ENCODE results near the gene ATP1A2. TPM values are rescaled to one million over a fixed set of nuclear protein-coding genes. Genes with fewer than 3 reads are reported as not detected.

Gene ATP1A2
- total RNA-seq, 1 experiment from 2014 or later, result 23.2 TPM

- CTCF ChIA-PET, result interaction anchor here (1.4 to 1.5 kb wide), 3 partner anchors 49 to 117 kb away, joined by 4 to 6 read pairs (median 5); no protein-coding TSS in a partner anchor
- no peak overlapping the region for H3K27ac Mint-ChIP-seq
- TF ChIP-seq SMAD3 (CRISPR knock-in tag; IDR thresholded peaks at IDR 0.05; ENCODE audit: borderline replicate concordance) (no peak), HMGXB4 (CRISPR knock-in tag; IDR thresholded peaks at IDR 0.05) (no peak), NFATC4 (CRISPR knock-in tag; IDR thresholded peaks at IDR 0.05) (no peak), ZNF263 (CRISPR knock-in tag; IDR thresholded peaks at IDR 0.05; ENCODE audit: low read depth) (0 out of 2 replicates have a peak, but pooled peaks have one; percentile 9), TCF7 (CRISPR knock-in tag; IDR thresholded peaks at IDR 0.05; ENCODE audit: low read depth) (no peak), ATF1 (CRISPR knock-in tag; IDR thresholded peaks at IDR 0.05) (no peak), USF1 (CRISPR knock-in tag; IDR thresholded peaks at IDR 0.05) (no peak)
Measured at GRCh38 chr1:160134791-160135572, 19.4 kb downstream of the ATP1A2 start.

GRCh38 chr1:160136121-160136925 lies 20.8 kb downstream of the ATP1A2 start:
- Mint-ChIP-seq H3K4me3 (no peak overlapping the region), H3K4me1 (peaks cover 5% of the 10 kb centered on the region; the same call in 1 of the 2 replicates), H3K27me3 (ENCODE audit: low read depth) (no peaks in the 10 kb centered on the region), H3K9me3 (no peaks in the 10 kb centered on the region), H3K27ac (no peak overlapping the region), H3K36me3 (peaks cover 16% of the 10 kb centered on the region)
- DNase-seq (ENCODE audit: low spot score), result no peak
- ATAC-seq, result no peak
- ChIA-PET CTCF (no interaction called here), POLR2A (no interaction called here)
- TF ChIP-seq ATF6 (CRISPR knock-in tag; IDR thresholded peaks at IDR 0.05) (no peak), ATF2 (CRISPR knock-in tag; IDR thresholded peaks at IDR 0.05; ENCODE audit: borderline replicate concordance, low read depth) (no peak), ZNF416 (CRISPR knock-in tag; IDR thresholded peaks at IDR 0.05) (no peak), NFYB (CRISPR knock-in tag; conservative IDR thresholded peaks at IDR 0.05; ENCODE audit: low read depth) (no peak), ZNF512 (CRISPR knock-in tag; IDR thresholded peaks at IDR 0.05; ENCODE audit: borderline replicate concordance) (no peak), NFE2L1 (CRISPR knock-in tag; IDR thresholded peaks at IDR 0.05) (no peak), TP53 (CRISPR knock-in tag; IDR thresholded peaks at IDR 0.05) (no peak), ZNF232 (CRISPR knock-in tag; IDR thresholded peaks at IDR 0.05) (no peak), ERG (CRISPR knock-in tag; IDR thresholded peaks at IDR 0.05) (no peak), SMAD3 (CRISPR knock-in tag; IDR thresholded peaks at IDR 0.05; ENCODE audit: borderline replicate concordance) (no peak), IRF1 (CRISPR knock-in tag; IDR thresholded peaks at IDR 0.05) (no peak), ZNF425 (CRISPR knock-in tag; conservative IDR thresholded peaks at IDR 0.05) (no peak), SOX15 (CRISPR knock-in tag; IDR thresholded peaks at IDR 0.05) (no peak)

More at GRCh38 chr1:160134791-160135572, 19.4 kb downstream of the ATP1A2 start:
- no peaks in the 10 kb centered on the region for H3K9me3 Mint-ChIP-seq
- H3K4me1 Mint-ChIP-seq, result peaks cover 5% of the 10 kb centered on the region; the same call in 1 of the 2 replicates
- no peaks in the 10 kb centered on the region for H3K27me3 Mint-ChIP-seq (ENCODE audit: low read depth)
- POLR2A ChIA-PET, result no interaction called here
- H3K36me3 Mint-ChIP-seq, result peaks cover 20% of the 10 kb centered on the region
- no peak overlapping the region for H3K4me3 Mint-ChIP-seq
- DNase-seq (ENCODE audit: low spot score), result no peak
- ATAC-seq, result no peak

Data from WTC11 (cell line).